K562 (cell line): ENCODE data around the gene ULK1. TPM values are rescaled to one million over a fixed set of nuclear protein-coding genes. Genes with fewer than 3 reads are reported as not detected.

Experiments
- ARHGAP35 ChIP-seq: fragments of 450-650 bp; IDR thresholded peaks from 2 replicates; pipeline ENCODE4 v1.6.1; 2018; ENCODE audit not compliant: partially characterized antibody
- BCL6 ChIP-seq: fragments of 250-450 bp; sonication (Bioruptor Pico); IDR thresholded peaks from 2 replicates; pipeline ENCODE4 v1.4.0; 2020
- FUS ChIP-seq: fragments of 200-400 bp; formaldehyde crosslinking; optimal IDR thresholded peaks from 2 replicates; pipeline ENCODE3; 2017; ENCODE audit warnings: low read depth, low read length
- MEIS2 ChIP-seq: fragments of 450-650 bp; IDR thresholded peaks from 2 replicates; pipeline ENCODE4 v1.6.1; 2014; ENCODE audit warnings: mild to moderate bottlenecking; ENCODE audit not compliant: partially characterized antibody
- PTBP1 ChIP-seq: fragments of 200-400 bp; formaldehyde crosslinking; IDR thresholded peaks from 2 replicates; pipeline ENCODE4 v1.6.1; 2017; ENCODE audit warnings: low read depth, low read length
- RBM17 ChIP-seq: fragments of 200-400 bp; formaldehyde crosslinking; IDR thresholded peaks from 2 replicates; pipeline ENCODE4 v1.6.1; 2017; ENCODE audit warnings: low read depth, mild to moderate bottlenecking, low read length, borderline replicate concordance
- TAL1 ChIP-seq: fragments of 450-650 bp; IDR thresholded peaks from 2 replicates; pipeline ENCODE4 v1.6.1; 2016; ENCODE audit warnings: mild to moderate bottlenecking
- ZBTB8A ChIP-seq: fragments of 450-650 bp; IDR thresholded peaks from 2 replicates; pipeline ENCODE4 v1.6.1; 2018; ENCODE audit warnings: mild to moderate bottlenecking, moderate library complexity; ENCODE audit not compliant: partially characterized antibody
- ZC3H11A ChIP-seq: IDR thresholded peaks from 2 replicates; pipeline ENCODE4 v1.6.1; 2012; ENCODE audit warnings: low read depth, low read length, improper control_type of control experiment
- ZNF224 ChIP-seq: sonication (generic); formaldehyde crosslinking; IDR thresholded peaks from 2 replicates; pipeline ENCODE4 v1.8.0; 2022; ENCODE audit warnings: mild to moderate bottlenecking, missing genetic modification reagents
- ZNF586 ChIP-seq: fragments of 450-650 bp; formaldehyde crosslinking; conservative IDR thresholded peaks from 2 replicates; pipeline ENCODE4 v1.4.0; 2020; ENCODE audit warnings: mild to moderate bottlenecking, moderate library complexity
- ZNF75A ChIP-seq: fragments of 450-650 bp; formaldehyde crosslinking; IDR thresholded peaks from 2 replicates; pipeline ENCODE4 v1.4.0; 2020; ENCODE audit warnings: mild to moderate bottlenecking
- ZNF785 ChIP-seq: fragments of 250-450 bp; sonication (Bioruptor Pico); IDR thresholded peaks from 2 replicates; pipeline ENCODE4 v1.4.0; 2020; ENCODE audit warnings: mild to moderate bottlenecking
- polyA plus RNA-seq, 8 experiments: library from polyadenylated mRNA; depleted of rRNA in 4 of 8; stranded (reverse) in 5 of 8; unstranded in 3 of 8; fragments of >200 nt; fragmentation: Nextera tagmentation in 2 of 8; fragmentation: Illumina TruSeq in 1 of 8; extraction: Ambion mirVana in 2 of 8; extraction: Trizol in 1 of 8; gene quantifications; 2 replicates each; pipeline versions ENCODE4 v1.2.1 to v1.2.3, GENCODE V29; 2011 to 2014; ENCODE audit warnings: inconsistent platforms in 1 of 8, missing spikeins in 1 of 8
- total RNA-seq, 7 experiments: library from RNA; depleted of rRNA in 6 of 7; stranded (reverse); fragments of >200 nt in 6 of 7; fragmentation: Illumina TruSeq in 2 of 7; extraction: Trizol in 2 of 7; gene quantifications; 2 replicates each; pipeline versions ENCODE4 v1.2.1 to v1.2.3, GENCODE V29; 2011 to 2021; ENCODE audit warnings: low replicate concordance in 1 of 7
- TF ChIP-seq, protein P1 (sequence below): fragments of 250-450 bp; sonication (Bioruptor Pico); IDR thresholded peaks from 2 replicates; pipeline ENCODE4 v1.4.0; 2020; ENCODE audit warnings: mild to moderate bottlenecking
- TF ChIP-seq, protein P2 (sequence below), 2 experiments: fragments of 450-650 bp; IDR thresholded peaks; 2 replicates each; pipeline ENCODE4 v1.6.1; 2016; ENCODE audit warnings: mild to moderate bottlenecking in 2 of 2, borderline replicate concordance in 1 of 2, low read depth in 1 of 2, moderate library complexity in 1 of 2
- TF ChIP-seq, protein P3 (sequence below): conservative IDR thresholded peaks from 2 replicates; pipeline ENCODE4 v1.6.1; 2011; ENCODE audit warnings: low read depth, mild to moderate bottlenecking, low read length; ENCODE audit not compliant: control insufficient read depth
- TF ChIP-seq, protein P4 (sequence below): fragments of 450-650 bp; IDR thresholded peaks from 2 replicates; pipeline ENCODE4 v1.6.1; 2016; ENCODE audit warnings: low read depth, mild to moderate bottlenecking, moderate library complexity

ULK1 gene
- total and polyA plus RNA-seq, 9 of the 15 experiments (the other 6 are each of a cell fraction or from before 2014, with no cell fraction given): 0.15 to 29.4 (median 2.5) TPM

DNA sequence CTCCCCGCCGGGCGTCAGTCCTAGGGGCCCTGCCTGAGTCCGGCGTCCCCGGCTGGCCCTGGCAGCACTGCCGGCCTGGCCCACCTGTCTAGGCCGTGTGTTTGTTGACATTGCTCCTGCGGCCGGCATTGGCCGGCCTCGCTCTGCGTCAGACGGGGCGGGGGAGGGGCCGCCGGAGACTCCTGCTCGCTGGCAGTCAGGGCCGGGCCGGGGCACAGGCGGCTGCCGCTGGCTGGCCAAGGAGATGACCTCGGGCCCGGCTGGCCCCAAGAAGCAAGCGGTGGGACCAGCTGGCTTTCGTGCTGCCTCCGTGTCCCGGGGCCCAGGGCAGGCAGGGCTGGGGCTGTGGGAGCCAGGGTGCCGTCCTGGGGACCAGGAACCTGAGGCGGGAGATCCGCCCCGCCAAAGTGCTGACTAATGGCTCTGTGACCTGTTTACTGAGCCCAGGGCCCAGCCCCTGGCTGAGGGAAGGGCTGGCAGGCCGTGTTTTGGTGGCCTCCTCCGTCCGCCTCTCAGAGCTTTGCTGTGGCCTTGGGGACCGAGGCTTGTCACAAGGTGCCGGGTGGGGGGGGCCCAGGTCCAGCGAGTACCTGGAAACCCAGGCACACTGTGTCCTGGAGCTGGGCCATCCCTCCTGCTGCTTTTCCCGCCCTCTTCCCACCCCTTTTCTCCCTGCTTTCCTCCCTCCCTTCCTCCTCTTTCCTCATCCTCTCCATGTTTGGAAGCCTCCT is 1.8 kb downstream of the ULK1 start (continued):
- TF ChIP-seq, protein P1, sequence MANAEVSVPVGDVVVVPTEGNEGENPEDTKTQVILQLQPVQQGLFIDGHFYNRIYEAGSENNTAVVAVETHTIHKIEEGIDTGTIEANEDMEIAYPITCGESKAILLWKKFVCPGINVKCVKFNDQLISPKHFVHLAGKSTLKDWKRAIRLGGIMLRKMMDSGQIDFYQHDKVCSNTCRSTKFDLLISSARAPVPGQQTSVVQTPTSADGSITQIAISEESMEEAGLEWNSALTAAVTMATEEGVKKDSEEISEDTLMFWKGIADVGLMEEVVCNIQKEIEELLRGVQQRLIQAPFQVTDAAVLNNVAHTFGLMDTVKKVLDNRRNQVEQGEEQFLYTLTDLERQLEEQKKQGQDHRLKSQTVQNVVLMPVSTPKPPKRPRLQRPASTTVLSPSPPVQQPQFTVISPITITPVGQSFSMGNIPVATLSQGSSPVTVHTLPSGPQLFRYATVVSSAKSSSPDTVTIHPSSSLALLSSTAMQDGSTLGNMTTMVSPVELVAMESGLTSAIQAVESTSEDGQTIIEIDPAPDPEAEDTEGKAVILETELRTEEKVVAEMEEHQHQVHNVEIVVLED (CRISPR knock-in tag): no peak
- TF ChIP-seq BCL6 (no peak), FUS (peak; percentile 31), ZNF785 (CRISPR knock-in tag) (no peak), MEIS2 (no peak), ZNF224 (CRISPR knock-in tag) (no peak), RBM17 (no peak), TAL1 (no peak), ZC3H11A (no peak), ZBTB8A (no peak), ARHGAP35 (no peak), ZNF75A (no peak), ZNF586 (CRISPR knock-in tag) (no peak), PTBP1 (no peak)
- TF ChIP-seq, protein P2, sequence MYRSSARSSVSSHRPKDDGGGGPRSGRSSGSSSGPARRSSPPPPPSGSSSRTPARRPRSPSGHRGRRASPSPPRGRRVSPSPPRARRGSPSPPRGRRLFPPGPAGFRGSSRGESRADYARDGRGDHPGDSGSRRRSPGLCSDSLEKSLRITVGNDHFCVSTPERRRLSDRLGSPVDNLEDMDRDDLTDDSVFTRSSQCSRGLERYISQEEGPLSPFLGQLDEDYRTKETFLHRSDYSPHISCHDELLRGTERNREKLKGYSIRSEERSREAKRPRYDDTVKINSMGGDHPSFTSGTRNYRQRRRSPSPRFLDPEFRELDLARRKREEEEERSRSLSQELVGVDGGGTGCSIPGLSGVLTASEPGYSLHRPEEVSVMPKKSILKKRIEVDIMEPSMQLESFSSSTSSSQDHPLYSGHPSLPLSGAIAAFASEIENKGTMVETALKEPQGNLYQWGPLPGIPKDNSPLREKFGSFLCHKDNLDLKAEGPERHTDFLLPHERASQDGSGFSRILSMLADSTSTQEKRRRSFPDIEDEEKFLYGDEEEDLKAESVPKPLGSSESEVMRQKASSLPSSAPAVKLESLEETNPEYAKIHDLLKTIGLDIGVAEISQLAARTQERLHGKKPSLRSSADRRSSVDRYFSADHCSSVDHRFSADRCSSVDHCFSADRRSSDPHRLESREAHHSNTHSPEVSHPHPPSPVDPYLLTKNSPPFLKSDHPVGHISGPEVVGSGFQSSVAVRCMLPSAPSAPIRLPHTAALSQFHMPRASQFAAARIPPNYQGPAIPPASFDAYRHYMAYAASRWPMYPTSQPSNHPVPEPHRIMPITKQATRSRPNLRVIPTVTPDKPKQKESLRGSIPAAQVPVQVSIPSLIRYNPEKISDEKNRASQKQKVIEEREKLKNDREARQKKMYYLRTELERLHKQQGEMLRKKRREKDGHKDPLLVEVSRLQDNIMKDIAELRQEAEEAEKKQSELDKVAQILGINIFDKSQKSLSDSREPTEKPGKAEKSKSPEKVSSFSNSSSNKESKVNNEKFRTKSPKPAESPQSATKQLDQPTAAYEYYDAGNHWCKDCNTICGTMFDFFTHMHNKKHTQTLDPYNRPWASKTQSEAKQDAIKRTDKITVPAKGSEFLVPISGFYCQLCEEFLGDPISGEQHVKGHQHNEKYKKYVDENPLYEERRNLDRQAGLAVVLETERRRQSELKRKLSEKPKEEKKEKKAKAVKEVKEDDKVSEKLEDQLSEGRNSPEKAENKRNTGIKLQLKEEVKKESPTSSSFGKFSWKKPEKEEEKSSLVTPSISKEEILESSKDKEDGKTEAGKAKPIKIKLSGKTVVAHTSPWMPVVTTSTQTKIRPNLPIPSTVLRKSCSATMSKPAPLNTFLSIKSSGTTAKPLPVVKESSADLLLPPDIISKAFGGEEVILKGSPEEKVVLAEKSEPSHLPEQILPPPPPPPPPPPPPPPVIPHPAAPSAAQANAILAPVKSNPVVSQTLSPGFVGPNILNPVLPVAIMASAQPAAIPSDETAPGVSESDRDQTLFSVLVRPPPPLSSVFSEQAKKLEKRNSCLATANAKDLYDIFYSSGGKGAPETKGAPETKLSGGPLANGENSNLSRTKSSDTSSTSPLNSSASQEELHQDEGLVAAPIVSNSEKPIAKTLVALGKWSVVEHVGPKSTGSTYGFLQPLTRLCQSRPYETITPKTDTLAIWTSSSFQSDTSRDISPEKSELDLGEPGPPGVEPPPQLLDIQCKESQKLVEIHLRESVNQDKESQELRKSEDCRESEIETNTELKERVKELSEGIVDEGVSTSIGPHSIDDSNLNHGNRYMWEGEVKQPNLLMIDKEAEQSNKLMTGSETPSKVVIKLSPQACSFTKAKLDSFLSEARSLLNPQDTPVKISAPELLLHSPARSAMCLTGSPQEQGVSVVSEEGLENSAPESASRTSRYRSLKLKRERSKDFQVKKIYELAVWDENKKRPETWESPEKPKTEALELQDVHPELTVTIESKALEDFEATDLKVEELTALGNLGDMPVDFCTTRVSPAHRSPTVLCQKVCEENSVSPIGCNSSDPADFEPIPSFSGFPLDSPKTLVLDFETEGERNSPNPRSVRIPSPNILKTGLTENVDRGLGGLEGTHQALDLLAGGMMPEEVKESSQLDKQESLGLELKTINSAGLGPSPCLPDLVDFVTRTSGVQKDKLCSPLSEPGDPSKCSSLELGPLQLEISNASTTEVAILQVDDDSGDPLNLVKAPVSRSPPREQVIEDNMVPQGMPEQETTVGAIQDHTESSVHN (IDR thresholded peaks at IDR 0.05; ENCODE audit: borderline replicate concordance in 1 of 2, low read depth in 1 of 2): no peak
- TF ChIP-seq, protein P3, sequence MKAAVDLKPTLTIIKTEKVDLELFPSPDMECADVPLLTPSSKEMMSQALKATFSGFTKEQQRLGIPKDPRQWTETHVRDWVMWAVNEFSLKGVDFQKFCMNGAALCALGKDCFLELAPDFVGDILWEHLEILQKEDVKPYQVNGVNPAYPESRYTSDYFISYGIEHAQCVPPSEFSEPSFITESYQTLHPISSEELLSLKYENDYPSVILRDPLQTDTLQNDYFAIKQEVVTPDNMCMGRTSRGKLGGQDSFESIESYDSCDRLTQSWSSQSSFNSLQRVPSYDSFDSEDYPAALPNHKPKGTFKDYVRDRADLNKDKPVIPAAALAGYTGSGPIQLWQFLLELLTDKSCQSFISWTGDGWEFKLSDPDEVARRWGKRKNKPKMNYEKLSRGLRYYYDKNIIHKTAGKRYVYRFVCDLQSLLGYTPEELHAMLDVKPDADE: peak; percentile 62; the same call in 1 of the 2 replicates
- TF ChIP-seq, protein P4, sequence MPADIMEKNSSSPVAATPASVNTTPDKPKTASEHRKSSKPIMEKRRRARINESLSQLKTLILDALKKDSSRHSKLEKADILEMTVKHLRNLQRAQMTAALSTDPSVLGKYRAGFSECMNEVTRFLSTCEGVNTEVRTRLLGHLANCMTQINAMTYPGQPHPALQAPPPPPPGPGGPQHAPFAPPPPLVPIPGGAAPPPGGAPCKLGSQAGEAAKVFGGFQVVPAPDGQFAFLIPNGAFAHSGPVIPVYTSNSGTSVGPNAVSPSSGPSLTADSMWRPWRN: no peak
